PFSK-1 (cell line): ENCODE data around the gene EIF4E1B.

Experiments
- FOXP2 ChIP-seq: optimal IDR thresholded peaks from 2 replicates; pipeline ENCODE3; 2011; ENCODE audit warnings: borderline replicate concordance, control low read depth, inconsistent platforms; ENCODE audit not compliant: insufficient read depth; ENCODE audit errors: extremely low read length, extremely low read depth
- POLR2AphosphoS5 ChIP-seq: IDR thresholded peaks from 2 replicates; pipeline ENCODE4 v1.6.1; 2012; ENCODE audit warnings: low read depth, mild to moderate bottlenecking, control low read depth, low read length, moderate library complexity
- REST ChIP-seq, 2 experiments: IDR thresholded peaks; 2 replicates each; pipeline versions ENCODE4 v1.6.1 to v1.8.0; 2011 to 2012; ENCODE audit warnings: low read depth in 2 of 2, low read length in 2 of 2, control low read depth in 1 of 2, inconsistent platforms in 1 of 2, mild to moderate bottlenecking in 1 of 2, moderate library complexity in 1 of 2; ENCODE audit not compliant: insufficient read depth in 1 of 2
- SIN3A ChIP-seq: IDR thresholded peaks from 2 replicates; pipeline ENCODE4 v1.6.1; 2012; ENCODE audit warnings: mild to moderate bottlenecking, low read length, moderate library complexity, borderline replicate concordance; ENCODE audit not compliant: insufficient read depth
- TAF1 ChIP-seq: IDR thresholded peaks from 2 replicates; pipeline ENCODE4 v1.6.1; 2012; ENCODE audit warnings: low read length, control low read depth, borderline replicate concordance; ENCODE audit not compliant: insufficient read depth

Gene EIF4E1B

GRCh38 chr5:176644878-176645670 lies 14.6 kb downstream of the EIF4E1B start:
- TF ChIP-seq FOXP2 (no peak), REST (IDR thresholded peaks at IDR 0.05; ENCODE audit: insufficient read depth in 1 of 2, low read depth in 2 of 2, low read length in 2 of 2) (no peak), SIN3A (no peak), TAF1 (no peak), POLR2AphosphoS5 (no peak)

GRCh38 chr5:176646049-176646706 lies 15.7 kb downstream of the EIF4E1B start:
- TF ChIP-seq FOXP2, result no peak
- no peak for TF ChIP-seq TAF1
- no peak for TF ChIP-seq REST (IDR thresholded peaks at IDR 0.05; ENCODE audit: insufficient read depth in 1 of 2, low read depth in 2 of 2, low read length in 2 of 2)
- no peak for TF ChIP-seq SIN3A
- no peak for TF ChIP-seq POLR2AphosphoS5

- TF ChIP-seq SIN3A, result no peak
- TF ChIP-seq POLR2AphosphoS5, result no peak
- no peak for TF ChIP-seq FOXP2
- TF ChIP-seq REST (IDR thresholded peaks at IDR 0.05; ENCODE audit: insufficient read depth in 1 of 2, low read depth in 2 of 2, low read length in 2 of 2), result no peak
- no peak for TF ChIP-seq TAF1
Measured at GRCh38 chr5:176646707-176647029, 16.2 kb downstream of the EIF4E1B start.

GRCh38 chr5:176647030-176647842 lies 16.8 kb downstream of the EIF4E1B start, which contains the start of gene TSPAN17:
TSS of gene TSPAN17 (plus strand) at chr5:176647484. CDS start at chr5:176647616, 132 bp downstream.
- TF ChIP-seq FOXP2 (peak; percentile 79), SIN3A (no peak), POLR2AphosphoS5 (peak; percentile 90), REST (IDR thresholded peaks at IDR 0.05; ENCODE audit: insufficient read depth in 1 of 2, low read depth in 2 of 2, low read length in 2 of 2) (no peak), TAF1 (no peak; the same call in 1 of the 2 replicates)
